ENCODE measurements around the gene C9orf78. TPM values are rescaled to one million over a fixed set of nuclear protein-coding genes. Genes with fewer than 3 reads are reported as not detected.

The C9orf78 gene
- total RNA-seq, 1 experiment from 2014 or later: 30.0 TPM

GRCh38 chr9:129828051-129828450 is 7.0 kb downstream of the C9orf78 start:
- no peaks in the 10 kb centered on the region for H3K27me3 Mint-ChIP-seq (ENCODE audit: insufficient read depth, unreplicated experiment)
- H3K9me3 Mint-ChIP-seq (ENCODE audit: unreplicated experiment): no peaks in the 10 kb centered on the region
- BruUV-seq (replicated peaks): no TSS peak
- ChIA-PET POLR2A (interaction anchor here (0.5 to 0.9 kb wide), 2 partner anchors 10 to 193 kb away, joined by 3 read pairs; no protein-coding TSS in a partner anchor), CTCF (interaction anchor here (0.6 kb wide), 1 partner anchor 813 kb away, joined by 5 read pairs; no protein-coding TSS in a partner anchor)
- intact Hi-C loops (cut with micrococcal nuclease): no loop called here
- no peak for DNase-seq (ENCODE audit: unreplicated experiment)
- no peak overlapping the region for H3K4me3 Mint-ChIP-seq (ENCODE audit: unreplicated experiment)
- no peak overlapping the region for H3K27ac Mint-ChIP-seq (ENCODE audit: low read depth, unreplicated experiment)
- peaks cover 52% of the 10 kb centered on the region for H3K36me3 Mint-ChIP-seq (ENCODE audit: insufficient read depth, unreplicated experiment)
- TF ChIP-seq CTCF (IDR thresholded peaks at IDR 0.05; ENCODE audit: unreplicated experiment): no peak
- H3K4me1 Mint-ChIP-seq (ENCODE audit: insufficient read depth, unreplicated experiment): no peaks in the 10 kb centered on the region

GRCh38 chr9:129826759-129827158 is 8.3 kb downstream of the C9orf78 start:
- DNase-seq (ENCODE audit: unreplicated experiment): no peak
- ChIA-PET CTCF (interaction anchor here (0.7 kb wide), 1 partner anchor 12 kb away, joined by 4 read pairs; no protein-coding TSS in a partner anchor), POLR2A (no interaction called here)
- intact Hi-C loops (cut with micrococcal nuclease): no loop called here
- TF ChIP-seq CTCF (IDR thresholded peaks at IDR 0.05; ENCODE audit: unreplicated experiment): no peak
- Mint-ChIP-seq H3K9me3 (ENCODE audit: unreplicated experiment) (no peaks in the 10 kb centered on the region), H3K36me3 (ENCODE audit: insufficient read depth, unreplicated experiment) (peaks cover 52% of the 10 kb centered on the region), H3K27me3 (ENCODE audit: insufficient read depth, unreplicated experiment) (no peaks in the 10 kb centered on the region), H3K27ac (ENCODE audit: low read depth, unreplicated experiment) (no peak overlapping the region), H3K4me1 (ENCODE audit: insufficient read depth, unreplicated experiment) (no peaks in the 10 kb centered on the region), H3K4me3 (ENCODE audit: unreplicated experiment) (no peak overlapping the region)
- BruUV-seq (replicated peaks): no TSS peak

GRCh38 chr9:129826344-129826743 is 8.7 kb downstream of the C9orf78 start:
- no peaks in the 10 kb centered on the region for H3K27me3 Mint-ChIP-seq (ENCODE audit: insufficient read depth, unreplicated experiment)
- no peaks in the 10 kb centered on the region for H3K4me1 Mint-ChIP-seq (ENCODE audit: insufficient read depth, unreplicated experiment)
- POLR2A ChIA-PET: interaction anchor here (0.8 kb wide), 1 partner anchor 8 kb away, joined by 4 read pairs; no protein-coding TSS in a partner anchor
- BruUV-seq (replicated peaks): no TSS peak
- no peak overlapping the region for H3K4me3 Mint-ChIP-seq (ENCODE audit: unreplicated experiment)
- intact Hi-C loops (cut with micrococcal nuclease): no loop called here
- CTCF ChIA-PET: no interaction called here
- H3K36me3 Mint-ChIP-seq (ENCODE audit: insufficient read depth, unreplicated experiment): peaks cover 49% of the 10 kb centered on the region
- H3K9me3 Mint-ChIP-seq (ENCODE audit: unreplicated experiment): no peaks in the 10 kb centered on the region
- H3K27ac Mint-ChIP-seq (ENCODE audit: low read depth, unreplicated experiment): no peak overlapping the region
- TF ChIP-seq CTCF (IDR thresholded peaks at IDR 0.05; ENCODE audit: unreplicated experiment): no peak
- DNase-seq (ENCODE audit: unreplicated experiment): no peak

GRCh38 chr9:129823935-129824601 is 11.0 kb downstream of the C9orf78 start, which contains the start of gene TOR1A:
Gene TOR1A (minus strand): TSS chr9:129824136. CDS start chr9:129824085, 51 bp downstream.
- H3K4me3 Mint-ChIP-seq (ENCODE audit: unreplicated experiment): peak within 1 kb of the TSS; percentile 76
- CTCF ChIA-PET: no interaction called here
- H3K27me3 Mint-ChIP-seq (ENCODE audit: insufficient read depth, unreplicated experiment): no peaks in the 10 kb centered on the region
- no peaks in the 10 kb centered on the region for H3K9me3 Mint-ChIP-seq (ENCODE audit: unreplicated experiment)
- peak; percentile 94 for DNase-seq (ENCODE audit: unreplicated experiment)
- peaks cover 45% of the 10 kb centered on the region for H3K36me3 Mint-ChIP-seq (ENCODE audit: insufficient read depth, unreplicated experiment)
- H3K4me1 Mint-ChIP-seq (ENCODE audit: insufficient read depth, unreplicated experiment): no peaks in the 10 kb centered on the region
- no TSS peak for BruUV-seq (replicated peaks)
- H3K27ac Mint-ChIP-seq (ENCODE audit: low read depth, unreplicated experiment): peak within 1 kb of the TSS; percentile 77
- intact Hi-C loops (cut with micrococcal nuclease): no loop called here
- POLR2A ChIA-PET: interaction anchor here (0.5 to 4.2 kb wide), 9 partner anchors 10 to 938 kb away, joined by 3 to 32 read pairs (median 4); partner anchors contain the start of genes C9orf78, NTMT1 and USP20
- no peak for TF ChIP-seq CTCF (IDR thresholded peaks at IDR 0.05; ENCODE audit: unreplicated experiment)

All from MCF 10A (cell line).